OCI-LY1 (cell line): Measurements from ENCODE around the gene ATP8B3.

Source experiments
- EZH2 ChIP-seq: fragments of 200-600 bp; sonication (generic), shearing (Covaris generic); IDR thresholded peaks from 2 replicates; pipeline ENCODE4 v1.8.0; 2017; ENCODE audit warnings: borderline replicate concordance, mixed run types, mild to moderate bottlenecking, antibody characterized with exemption, low read length, moderate library complexity, mixed read lengths
- TF ChIP-seq, protein P1 (sequence below): fragments of 200-600 bp; sonication (generic), shearing (Covaris generic); IDR thresholded peaks from 2 replicates; pipeline ENCODE4 v1.5.1; 2017; ENCODE audit warnings: mild to moderate bottlenecking, antibody characterized with exemption, low read length, moderate library complexity, mixed read lengths

GRCh38 chr19:1787116-1787515 lies 25.0 kb downstream of the ATP8B3 start:
- no peak for TF ChIP-seq EZH2
- TF ChIP-seq, protein P1, sequence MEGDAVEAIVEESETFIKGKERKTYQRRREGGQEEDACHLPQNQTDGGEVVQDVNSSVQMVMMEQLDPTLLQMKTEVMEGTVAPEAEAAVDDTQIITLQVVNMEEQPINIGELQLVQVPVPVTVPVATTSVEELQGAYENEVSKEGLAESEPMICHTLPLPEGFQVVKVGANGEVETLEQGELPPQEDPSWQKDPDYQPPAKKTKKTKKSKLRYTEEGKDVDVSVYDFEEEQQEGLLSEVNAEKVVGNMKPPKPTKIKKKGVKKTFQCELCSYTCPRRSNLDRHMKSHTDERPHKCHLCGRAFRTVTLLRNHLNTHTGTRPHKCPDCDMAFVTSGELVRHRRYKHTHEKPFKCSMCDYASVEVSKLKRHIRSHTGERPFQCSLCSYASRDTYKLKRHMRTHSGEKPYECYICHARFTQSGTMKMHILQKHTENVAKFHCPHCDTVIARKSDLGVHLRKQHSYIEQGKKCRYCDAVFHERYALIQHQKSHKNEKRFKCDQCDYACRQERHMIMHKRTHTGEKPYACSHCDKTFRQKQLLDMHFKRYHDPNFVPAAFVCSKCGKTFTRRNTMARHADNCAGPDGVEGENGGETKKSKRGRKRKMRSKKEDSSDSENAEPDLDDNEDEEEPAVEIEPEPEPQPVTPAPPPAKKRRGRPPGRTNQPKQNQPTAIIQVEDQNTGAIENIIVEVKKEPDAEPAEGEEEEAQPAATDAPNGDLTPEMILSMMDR = no peak
